A549 (cell line): ENCODE measurements around the gene C2orf72. TPM values are rescaled to one million over a fixed set of nuclear protein-coding genes. Genes with fewer than 3 reads are reported as not detected.
A peak's percentile ranks its signal among the peaks of the same experiment; 100 is the strongest.

Experiments used
- ATAC-seq, 2 experiments: fragments of 200-7000 bp in 1 of 2; fragments of >200 bp in 1 of 2; cut with Nextera tagmentation in 1 of 2; cut with Tn5 transposase in 1 of 2; 3 replicates each; pipeline versions ENCODE4 v1.8.0 to v1.9.1; 2018 to 2020; ENCODE audit warnings: mild to moderate bottlenecking in 1 of 2, moderate library complexity in 1 of 2
- CTCF ChIA-PET: fragments of 300-600 bp; sonication (Branson Sonifier 250); formaldehyde crosslinking; extraction: SDS; loops from one replicate; lab custom pipeline; 2021; ENCODE audit warnings: antibody characterized with exemption, inconsistent platforms; lab: Yijun Ruan, JAX
- POLR2A ChIA-PET: fragments of 350-600 bp; formaldehyde crosslinking; extraction: SDS; loops from one replicate; lab custom pipeline; 2021; ENCODE audit warnings: antibody characterized with exemption, inconsistent platforms; lab: Yijun Ruan, JAX
- DNase-seq, 2 experiments: peaks; one replicate each; pipeline versions ENCODE4 v3.0.0 to v3.0.0-alpha.2; 2011 to 2016; ENCODE audit warnings: low read depth in 1 of 2, low spot score in 1 of 2
- FAIRE-seq: peaks from 2 replicates; lab custom pipeline; 2011; peaks lifted over from hg19 to GRCh38; lab: Jason Lieb, UNC
- H3K27ac ChIP-seq, 2 experiments: fragments of >200 bp; sonication (Bioruptor Twin); formaldehyde crosslinking; 3 replicates each; pipeline ENCODE4 v1.5.1; 2016 to 2017
- H3K4me1 ChIP-seq: fragments of >200 bp; sonication (Bioruptor Twin); formaldehyde crosslinking; 3 replicates; pipeline ENCODE4 v1.6.1; 2016
- H3K4me2 ChIP-seq: fragments of >200 bp; sonication (Bioruptor Twin); formaldehyde crosslinking; 3 replicates; pipeline ENCODE4 v1.6.1; 2016
- H3K4me3 ChIP-seq: fragments of >200 bp; sonication (Bioruptor Twin); formaldehyde crosslinking; 3 replicates; pipeline ENCODE4 v1.5.1; 2016
- H3K9me3 ChIP-seq: fragments of >200 bp; sonication (Bioruptor Twin); formaldehyde crosslinking; 3 replicates; pipeline ENCODE4 v1.6.1; 2016
- CHD2 ChIP-seq: fragments of 150-350 bp; IDR thresholded peaks from 2 replicates; pipeline ENCODE4 v1.6.1; 2014; ENCODE audit warnings: low read length; ENCODE audit not compliant: partially characterized antibody
- FOXS1 ChIP-seq: fragments of 250-450 bp; sonication (Bioruptor Pico); IDR thresholded peaks from 2 replicates; pipeline ENCODE4 v1.5.0; 2020; ENCODE audit warnings: mild to moderate bottlenecking, moderate library complexity
- GATA3 ChIP-seq: IDR thresholded peaks from 2 replicates; pipeline ENCODE4 v1.6.1; 2012; ENCODE audit warnings: borderline replicate concordance
- HMGXB4 ChIP-seq: fragments of 250-450 bp; sonication (Bioruptor Pico); IDR thresholded peaks from 2 replicates; pipeline ENCODE4 v1.5.0; 2021; ENCODE audit warnings: mild to moderate bottlenecking, moderate library complexity, borderline replicate concordance
- HOXB5 ChIP-seq: fragments of 250-450 bp; sonication (Bioruptor Pico); IDR thresholded peaks from 2 replicates; pipeline ENCODE4 v1.5.0; 2020; ENCODE audit warnings: mild to moderate bottlenecking, moderate library complexity
- JUNB ChIP-seq: fragments of >200 bp; sonication (Bioruptor Twin); formaldehyde crosslinking; IDR thresholded peaks from 2 replicates; pipeline ENCODE4 v1.6.1; 2016
- KDM5A ChIP-seq: fragments of 200-600 bp; sonication (generic); IDR thresholded peaks from 2 replicates; pipeline ENCODE4 v1.6.1; 2016; ENCODE audit warnings: antibody characterized with exemption, mild to moderate bottlenecking
- MAZ ChIP-seq: fragments of 150-350 bp; IDR thresholded peaks from 2 replicates; pipeline ENCODE4 v1.6.1; 2014; ENCODE audit warnings: antibody characterized with exemption, low read depth, low read length, borderline replicate concordance
- MYC ChIP-seq: IDR thresholded peaks from 2 replicates; pipeline ENCODE4 v1.6.1; 2012; ENCODE audit warnings: mild to moderate bottlenecking, inconsistent platforms, low read length, improper control_type of control experiment, borderline replicate concordance
- NPAS2 ChIP-seq: fragments of 250-450 bp; sonication (Bioruptor Pico); IDR thresholded peaks from 2 replicates; pipeline ENCODE4 v1.8.0; 2022; ENCODE audit warnings: mild to moderate bottlenecking, moderate library complexity, borderline replicate concordance
- POLR2A ChIP-seq: IDR thresholded peaks from 2 replicates; pipeline ENCODE4 v1.6.1; 2012; ENCODE audit warnings: mild to moderate bottlenecking, low read length
- RFX5 ChIP-seq: fragments of 450-650 bp; IDR thresholded peaks from 2 replicates; pipeline ENCODE4 v1.7.1; 2014; ENCODE audit warnings: antibody characterized with exemption, mild to moderate bottlenecking, moderate library complexity
- RNF2 ChIP-seq: fragments of 200-600 bp; sonication (generic); IDR thresholded peaks from 2 replicates; pipeline ENCODE4 v1.6.1; 2016; ENCODE audit warnings: low read depth, mild to moderate bottlenecking, antibody characterized with exemption, moderate library complexity, borderline replicate concordance
- SMC3 ChIP-seq: fragments of >200 bp; sonication (Bioruptor Twin); formaldehyde crosslinking; IDR thresholded peaks from 3 replicates; pipeline ENCODE4 v1.6.1; 2018; ENCODE audit warnings: inconsistent platforms
- TP53 ChIP-seq: fragments of 250-450 bp; sonication (Bioruptor Pico); IDR thresholded peaks from 2 replicates; pipeline ENCODE4 v1.5.0; 2021; ENCODE audit warnings: mild to moderate bottlenecking, moderate library complexity
- ZFP36 ChIP-seq: fragments of 450-650 bp; IDR thresholded peaks from 2 replicates; pipeline ENCODE4 v1.6.1; 2014; ENCODE audit warnings: borderline replicate concordance; ENCODE audit not compliant: partially characterized antibody
- ZSCAN20 ChIP-seq: fragments of 250-450 bp; sonication (Bioruptor Pico); IDR thresholded peaks from 2 replicates; pipeline ENCODE4 v1.8.0; 2022; ENCODE audit warnings: mild to moderate bottlenecking, moderate library complexity
- WGBS: methylation state at CpG from one replicate; pipeline ENCODE4 v1.1.6; 2017; ENCODE audit errors: missing lambda C conversion rate; 5-methylcytosine and 5-hydroxymethylcytosine counted together
- polyA plus RNA-seq, 4 experiments: library from polyadenylated mRNA; depleted of rRNA in 3 of 4; stranded (reverse); fragments of >200 nt; fragmentation: RNase III in 1 of 4; extraction: RNeasy Plus Mini Kit Qiagen cat#74134 plus additional on column Dnase treatment in 1 of 4; gene quantifications; 2 replicates in 3 of 4; 3 replicates in 1 of 4; pipeline ENCODE4 v1.2.3, GENCODE V29; 2011 to 2017
- TF ChIP-seq, protein P1 (sequence below): IDR thresholded peaks from 2 replicates; pipeline ENCODE4 v1.6.1; 2012; ENCODE audit warnings: low read depth, borderline replicate concordance
- TF ChIP-seq, protein P2 (sequence below): fragments of >200 bp; sonication (Bioruptor Twin); formaldehyde crosslinking; IDR thresholded peaks from 3 replicates; pipeline ENCODE4 v1.6.1; 2016
- TF ChIP-seq, protein P3 (sequence below): fragments of >200 bp; sonication (Bioruptor Twin); formaldehyde crosslinking; IDR thresholded peaks from 2 replicates; pipeline ENCODE4 v1.6.1; 2016

C2orf72 gene
- polyA plus RNA-seq, 2 of the 4 experiments (the other 2 are of a cell fraction) = 4.9 to 7.4 TPM

- 93% methylated on average over 6 of the region's 6 CpGs for WGBS
- Histone ChIP-seq H3K9me3 (no peaks in the 10 kb centered on the region), H3K4me2 (no peak overlapping the region), H3K4me3 (no peak overlapping the region), H3K4me1 (peaks cover 15% of the 10 kb centered on the region), H3K27ac (no peak overlapping the region)
- DNase-seq = no peak
- CTCF ChIA-PET = interaction anchor here (2.8 kb wide), 1 partner anchor 13 kb away, joined by 22 read pairs; no protein-coding TSS in a partner anchor
- no peak for TF ChIP-seq TP53 (CRISPR knock-in tag)
- POLR2A ChIA-PET = interaction anchor here (1.0 kb wide), 1 partner anchor 14 kb away, joined by 3 read pairs; no protein-coding TSS in a partner anchor
- ATAC-seq = no peak
- FAIRE-seq = no peak
Measured at GRCh38 chr2:231039294-231039664, 2.0 kb downstream of the C2orf72 start.

DNA sequence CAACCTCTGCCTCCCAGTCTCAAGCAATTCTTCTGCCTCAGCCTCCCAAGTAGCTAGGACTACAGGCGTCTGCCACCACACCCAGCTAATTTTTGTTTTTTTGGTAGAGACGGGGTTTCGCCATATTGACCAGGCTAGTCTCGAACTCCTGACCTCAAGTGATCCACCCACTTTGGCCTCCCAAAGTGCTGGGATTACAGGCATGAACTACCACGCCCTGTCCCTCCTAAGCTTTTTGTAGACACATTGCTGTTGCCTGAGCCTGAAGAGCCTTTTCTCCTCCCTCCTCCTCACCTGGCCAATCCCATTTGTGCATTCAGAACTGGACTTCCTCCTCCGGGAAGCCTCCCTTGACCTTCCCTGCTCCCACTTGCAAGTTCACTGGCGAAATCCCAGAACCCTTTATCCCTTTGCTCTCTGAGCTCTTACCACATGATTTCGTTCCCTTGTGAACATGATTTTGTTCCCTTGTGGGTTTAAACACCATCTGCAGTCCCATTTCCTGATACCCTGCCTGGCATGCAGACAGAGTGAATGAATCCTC lies 2.6 kb downstream of the C2orf72 start:
- ATAC-seq (no peak), DNase-seq (peak in 1 of 2 experiments; percentile 43), FAIRE-seq (no peak)
- H3K27ac ChIP-seq = no peak overlapping the region
- WGBS = 75% methylated on average over 8 of the region's 8 CpGs
- TF ChIP-seq SMC3 = no peak
- TF ChIP-seq, protein P1, sequence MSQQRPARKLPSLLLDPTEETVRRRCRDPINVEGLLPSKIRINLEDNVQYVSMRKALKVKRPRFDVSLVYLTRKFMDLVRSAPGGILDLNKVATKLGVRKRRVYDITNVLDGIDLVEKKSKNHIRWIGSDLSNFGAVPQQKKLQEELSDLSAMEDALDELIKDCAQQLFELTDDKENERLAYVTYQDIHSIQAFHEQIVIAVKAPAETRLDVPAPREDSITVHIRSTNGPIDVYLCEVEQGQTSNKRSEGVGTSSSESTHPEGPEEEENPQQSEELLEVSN = no peak
- peak; percentile 85 for TF ChIP-seq ZFP36
- H3K9me3 ChIP-seq = no peaks in the 10 kb centered on the region
- peaks cover 9% of the 10 kb centered on the region; the same call in 1 of the 3 replicates for H3K4me1 ChIP-seq
- H3K4me2 ChIP-seq = no peak overlapping the region
- H3K4me3 ChIP-seq = no peak overlapping the region
- ChIA-PET CTCF (interaction anchor here (2.8 kb wide), 1 partner anchor 12 kb away, joined by 22 read pairs; no protein-coding TSS in a partner anchor), POLR2A (interaction anchor here (1.0 kb wide), 1 partner anchor 13 kb away, joined by 3 read pairs; no protein-coding TSS in a partner anchor)

DNA sequence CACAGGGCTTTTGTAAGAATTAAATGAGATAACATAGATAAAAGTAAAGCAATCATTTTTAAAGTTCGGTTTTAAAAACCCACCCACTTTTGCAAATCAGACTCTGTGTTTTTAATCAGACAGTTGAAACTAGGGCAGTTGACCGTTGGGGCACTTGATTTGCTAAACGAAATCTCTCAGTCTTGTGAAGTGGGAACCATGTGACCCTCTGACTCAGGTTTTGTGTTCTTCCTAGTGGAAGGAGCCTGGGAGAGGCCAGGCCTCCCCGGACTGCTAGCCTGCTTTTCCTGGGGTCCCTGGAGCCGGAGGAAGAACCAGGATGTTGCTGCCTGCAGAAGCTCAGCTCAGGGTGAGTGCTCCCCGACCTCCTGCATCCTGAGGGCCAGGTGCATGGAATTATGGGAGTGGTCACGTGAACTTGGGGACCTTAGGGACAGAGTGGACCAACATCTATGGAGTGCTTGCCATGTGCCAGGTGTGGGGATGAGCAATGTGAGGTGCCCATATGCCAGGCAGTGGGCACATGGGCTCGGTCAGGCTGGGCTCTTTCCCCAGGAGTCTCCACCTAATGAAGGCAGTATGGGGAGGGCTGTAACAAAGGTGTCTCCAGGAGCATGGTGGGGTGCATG lies 3.9 kb downstream of the C2orf72 start:
- no peak for FAIRE-seq
- TF ChIP-seq, protein P1 = no peak
- TF ChIP-seq RNF2 = no peak
- TF ChIP-seq, protein P2, sequence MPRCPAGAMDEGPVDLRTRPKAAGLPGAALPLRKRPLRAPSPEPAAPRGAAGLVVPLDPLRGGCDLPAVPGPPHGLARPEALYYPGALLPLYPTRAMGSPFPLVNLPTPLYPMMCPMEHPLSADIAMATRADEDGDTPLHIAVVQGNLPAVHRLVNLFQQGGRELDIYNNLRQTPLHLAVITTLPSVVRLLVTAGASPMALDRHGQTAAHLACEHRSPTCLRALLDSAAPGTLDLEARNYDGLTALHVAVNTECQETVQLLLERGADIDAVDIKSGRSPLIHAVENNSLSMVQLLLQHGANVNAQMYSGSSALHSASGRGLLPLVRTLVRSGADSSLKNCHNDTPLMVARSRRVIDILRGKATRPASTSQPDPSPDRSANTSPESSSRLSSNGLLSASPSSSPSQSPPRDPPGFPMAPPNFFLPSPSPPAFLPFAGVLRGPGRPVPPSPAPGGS = no peak
- TF ChIP-seq MYC = no peak
- ChIA-PET POLR2A (no interaction called here), CTCF (interaction anchor here (1.3 to 3.7 kb wide), 3 partner anchors 11 to 221 kb away, joined by 3 to 36 read pairs (median 22); no protein-coding TSS in a partner anchor)
- Histone ChIP-seq H3K4me3 (no peak overlapping the region), H3K27ac (no peak overlapping the region), H3K9me3 (no peaks in the 10 kb centered on the region), H3K4me1 (peaks cover 8% of the 10 kb centered on the region; the same call in 1 of the 3 replicates), H3K4me2 (no peak overlapping the region)
- no peak for ATAC-seq
- 83% methylated on average over 8 of the region's 8 CpGs for WGBS
- DNase-seq = no peak

DNA sequence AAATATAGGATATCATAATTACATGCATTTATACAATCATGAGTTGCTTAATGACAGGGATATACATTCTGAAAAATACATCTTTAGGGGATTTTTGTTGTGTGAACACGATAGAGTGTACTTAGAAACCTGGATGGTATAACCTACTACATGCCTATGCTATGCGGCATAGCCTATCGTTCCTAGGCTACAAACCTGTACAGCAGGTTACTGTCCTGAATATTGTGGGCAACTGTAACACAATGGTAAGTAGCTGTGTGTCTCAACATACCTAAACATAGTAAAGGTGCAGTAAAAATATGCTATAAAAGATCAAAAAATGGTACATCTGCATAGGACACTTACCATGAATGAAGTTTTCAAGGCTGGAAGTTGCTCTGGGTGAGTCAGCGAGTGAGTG lies 6.5 kb downstream of the C2orf72 start:
- POLR2A ChIA-PET = no interaction called here
- Histone ChIP-seq H3K27ac (no peak overlapping the region), H3K9me3 (no peaks in the 10 kb centered on the region), H3K4me2 (no peak overlapping the region), H3K4me1 (peaks cover 2% of the 10 kb centered on the region; the same call in 2 of the 3 replicates), H3K4me3 (no peak overlapping the region)
- FAIRE-seq = no peak
- TF ChIP-seq GATA3 (no peak), JUNB (no peak), RFX5 (no peak), HMGXB4 (CRISPR knock-in tag) (no peak), MYC (no peak), HOXB5 (CRISPR knock-in tag) (no peak), POLR2A (no peak), ZSCAN20 (CRISPR knock-in tag) (no peak), NPAS2 (CRISPR knock-in tag) (no peak), MAZ (no peak), CHD2 (no peak), FOXS1 (CRISPR knock-in tag) (no peak), KDM5A (no peak), TP53 (CRISPR knock-in tag) (no peak)
- TF ChIP-seq, protein P3, sequence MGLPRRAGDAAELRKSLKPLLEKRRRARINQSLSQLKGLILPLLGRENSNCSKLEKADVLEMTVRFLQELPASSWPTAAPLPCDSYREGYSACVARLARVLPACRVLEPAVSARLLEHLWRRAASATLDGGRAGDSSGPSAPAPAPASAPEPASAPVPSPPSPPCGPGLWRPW = no peak
- TF ChIP-seq, protein P1 = no peak
- DNase-seq = no peak
- no peak for ATAC-seq
- CTCF ChIA-PET = interaction anchor here (1.3 to 3.7 kb wide), 2 partner anchors 8 to 12 kb away, joined by 3 to 36 read pairs; no protein-coding TSS in a partner anchor
- 90% methylated on average over 4 of the region's 4 CpGs for WGBS
